Osteoblast (primary cell): ENCODE measurements around the gene HMG20B. TPM values are rescaled to one million over a fixed set of nuclear protein-coding genes. Genes with fewer than 3 reads are reported as not detected.

ENCODE experiments used
- DNase-seq: peaks from one replicate; pipeline ENCODE4 v3.0.0; 2011; ENCODE audit warnings: low spot score, mixed read lengths; ENCODE audit not compliant: insufficient read length; ENCODE audit errors: missing footprints
- H2AFZ ChIP-seq: 2 replicates; pipeline ENCODE4 v1.6.0; 2011; ENCODE audit warnings: mild to moderate bottlenecking, low read length
- H3K27ac ChIP-seq: 2 replicates; pipeline ENCODE4 v1.5.1; 2011; ENCODE audit warnings: mild to moderate bottlenecking, low read depth, low read length, moderate library complexity
- H3K27me3 ChIP-seq: 2 replicates; pipeline ENCODE4 v1.6.0; 2012; ENCODE audit warnings: mild to moderate bottlenecking, control low read depth, inconsistent platforms, low read length, moderate library complexity; ENCODE audit not compliant: insufficient read depth
- H3K36me3 ChIP-seq: 2 replicates; pipeline ENCODE4 v1.5.1; 2011; ENCODE audit warnings: mild to moderate bottlenecking, low read length, control low read depth, moderate library complexity; ENCODE audit not compliant: insufficient read depth
- H3K4me1 ChIP-seq: 2 replicates; pipeline ENCODE4 v1.5.1; 2011; ENCODE audit warnings: mild to moderate bottlenecking, low read length, control low read depth, moderate library complexity; ENCODE audit not compliant: insufficient read depth
- H3K4me2 ChIP-seq: 2 replicates; pipeline ENCODE4 v1.6.0; 2011; ENCODE audit warnings: mild to moderate bottlenecking, low read length; ENCODE audit not compliant: insufficient read depth
- H3K4me3 ChIP-seq: fragments of 200-600 bp; sonication (generic); 3 replicates; pipeline ENCODE4 v1.5.1; 2012; ENCODE audit warnings: mild to moderate bottlenecking, low read length, inconsistent platforms; ENCODE audit not compliant: insufficient read depth
- H3K79me2 ChIP-seq: 2 replicates; pipeline ENCODE4 v1.6.0; 2012; ENCODE audit warnings: mild to moderate bottlenecking, low read length, control low read depth, inconsistent platforms; ENCODE audit not compliant: insufficient read depth
- H3K9me3 ChIP-seq: 2 replicates; pipeline ENCODE4 v1.5.1; 2011; ENCODE audit warnings: low read depth, low read length, control low read depth
- H4K20me1 ChIP-seq: 2 replicates; pipeline ENCODE4 v1.6.0; 2012; ENCODE audit warnings: mild to moderate bottlenecking, low read length, control low read depth; ENCODE audit not compliant: insufficient read depth
- total RNA-seq: library from RNA; depleted of rRNA; stranded (reverse); fragments of >200 nt; gene quantifications from 2 replicates; pipeline ENCODE4 v1.2.3, GENCODE V29; 2012
- TF ChIP-seq, protein P1 (sequence below): IDR thresholded peaks from 2 replicates; pipeline ENCODE4 v1.5.1; 2011; ENCODE audit warnings: mild to moderate bottlenecking, low read depth, low read length, moderate library complexity; ENCODE audit errors: extremely low read depth

Gene HMG20B
- total RNA-seq, 1 donor = 65.9 TPM

DNA sequence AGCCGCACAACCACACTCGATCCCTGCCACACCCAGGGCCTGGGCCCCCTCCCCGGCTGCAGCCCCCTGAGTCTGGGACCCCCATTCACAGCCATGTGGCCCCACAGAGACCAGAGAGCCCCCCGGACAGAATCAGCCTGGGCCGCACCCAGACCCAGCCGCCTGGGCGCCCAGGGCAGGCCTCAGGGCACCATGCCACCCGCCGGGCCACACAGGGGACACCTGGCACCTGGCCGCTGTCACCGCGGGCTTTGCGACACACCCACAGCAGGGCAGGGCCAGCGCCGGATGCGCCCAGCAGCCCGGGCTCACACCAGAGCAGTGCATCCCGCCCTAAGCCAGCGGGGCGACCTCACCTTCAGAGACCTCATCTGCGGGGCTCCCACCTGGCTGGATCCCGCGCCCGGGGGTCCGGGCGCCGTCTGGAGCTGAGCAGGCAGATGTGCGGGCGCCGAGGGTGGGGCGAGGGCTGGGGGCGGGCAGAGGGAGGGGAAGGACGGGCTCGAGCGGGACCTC is 33.5 kb downstream of the HMG20B start:
- H4K20me1 ChIP-seq = no peaks in the 10 kb centered on the region

GRCh38 chr19:3606690-3607289 is 34.0 kb downstream of the HMG20B start, which contains the start of gene TBXA2R:
TSS of gene TBXA2R (minus strand) at chr19:3606875. CDS start at chr19:3600634, 6,241 bp downstream.
- DNase-seq = peak; percentile 100
- Histone ChIP-seq H3K27me3 (peaks cover 2% of the 10 kb centered on the region), H2AFZ (peak within 1 kb of the TSS; percentile 78), H3K36me3 (peaks cover 5% of the 10 kb centered on the region), H3K9me3 (no peaks in the 10 kb centered on the region), H3K79me2 (no peaks in the 10 kb centered on the region), H3K4me3 (peak within 1 kb of the TSS; percentile 72), H3K27ac (no peak within 1 kb of the TSS), H4K20me1 (no peaks in the 10 kb centered on the region), H3K4me1 (peaks cover 13% of the 10 kb centered on the region), H3K4me2 (peak within 1 kb of the TSS; percentile 85)
- TF ChIP-seq, protein P1, sequence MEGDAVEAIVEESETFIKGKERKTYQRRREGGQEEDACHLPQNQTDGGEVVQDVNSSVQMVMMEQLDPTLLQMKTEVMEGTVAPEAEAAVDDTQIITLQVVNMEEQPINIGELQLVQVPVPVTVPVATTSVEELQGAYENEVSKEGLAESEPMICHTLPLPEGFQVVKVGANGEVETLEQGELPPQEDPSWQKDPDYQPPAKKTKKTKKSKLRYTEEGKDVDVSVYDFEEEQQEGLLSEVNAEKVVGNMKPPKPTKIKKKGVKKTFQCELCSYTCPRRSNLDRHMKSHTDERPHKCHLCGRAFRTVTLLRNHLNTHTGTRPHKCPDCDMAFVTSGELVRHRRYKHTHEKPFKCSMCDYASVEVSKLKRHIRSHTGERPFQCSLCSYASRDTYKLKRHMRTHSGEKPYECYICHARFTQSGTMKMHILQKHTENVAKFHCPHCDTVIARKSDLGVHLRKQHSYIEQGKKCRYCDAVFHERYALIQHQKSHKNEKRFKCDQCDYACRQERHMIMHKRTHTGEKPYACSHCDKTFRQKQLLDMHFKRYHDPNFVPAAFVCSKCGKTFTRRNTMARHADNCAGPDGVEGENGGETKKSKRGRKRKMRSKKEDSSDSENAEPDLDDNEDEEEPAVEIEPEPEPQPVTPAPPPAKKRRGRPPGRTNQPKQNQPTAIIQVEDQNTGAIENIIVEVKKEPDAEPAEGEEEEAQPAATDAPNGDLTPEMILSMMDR = no peak

More for the DNA sequence above, 33.5 kb downstream of the HMG20B start:
- Histone ChIP-seq H2AFZ (peak overlapping the region; percentile 78), H3K4me1 (peaks cover 13% of the 10 kb centered on the region), H3K4me2 (peak overlapping the region; percentile 85), H3K27me3 (peaks cover 2% of the 10 kb centered on the region), H3K36me3 (peaks cover 3% of the 10 kb centered on the region), H3K4me3 (peak overlapping the region; percentile 72), H3K9me3 (no peaks in the 10 kb centered on the region), H3K27ac (no peak overlapping the region), H3K79me2 (no peaks in the 10 kb centered on the region)
- peak; percentile 94 for DNase-seq
- TF ChIP-seq, protein P1 = no peak

GRCh38 chr19:3607303-3608078 is 34.7 kb downstream of the HMG20B start:
- peaks cover 2% of the 10 kb centered on the region for H3K27me3 ChIP-seq
- peak; percentile 93 for DNase-seq
- H3K36me3 ChIP-seq = peaks cover 12% of the 10 kb centered on the region
- no peaks in the 10 kb centered on the region for H4K20me1 ChIP-seq
- H2AFZ ChIP-seq = peak overlapping the region; percentile 78
- H3K4me1 ChIP-seq = peaks cover 13% of the 10 kb centered on the region
- no peaks in the 10 kb centered on the region for H3K9me3 ChIP-seq
- peak overlapping the region; percentile 85 for H3K4me2 ChIP-seq
- H3K79me2 ChIP-seq = no peaks in the 10 kb centered on the region
- TF ChIP-seq, protein P1 = no peak
- H3K27ac ChIP-seq = no peak overlapping the region
- peak overlapping the region; percentile 72 for H3K4me3 ChIP-seq
